CD4-positive, alpha-beta T cell treated with Interleukin-15 for 4 hours (primary cell): ENCODE measurements around the gene ZHX3.

Source experiments
- DNase-seq: peaks from one replicate; pipeline ENCODE4 v3.0.0-alpha.2; 2020; ENCODE audit warnings: low spot score

Gene ZHX3

DNA sequence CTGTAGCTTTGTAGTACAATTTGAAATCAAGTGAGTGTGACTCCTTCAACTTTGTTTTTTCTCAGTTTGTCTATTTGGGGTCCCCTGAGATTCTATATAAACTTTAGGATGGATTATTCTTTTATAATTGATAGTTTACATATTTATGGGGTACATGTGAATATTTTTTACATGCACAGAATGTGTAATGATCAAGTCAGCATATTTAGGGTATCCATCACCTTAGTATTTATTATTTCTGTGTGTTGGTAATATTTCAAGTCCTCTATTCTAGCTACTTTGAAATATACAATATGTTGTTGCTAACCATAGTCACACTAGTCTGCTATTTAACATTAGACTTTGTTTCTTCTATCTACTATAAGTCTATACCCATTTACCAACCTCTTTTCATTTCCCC, 129.9 kb downstream of the ZHX3 start:
- no peak for DNase-seq

DNA sequence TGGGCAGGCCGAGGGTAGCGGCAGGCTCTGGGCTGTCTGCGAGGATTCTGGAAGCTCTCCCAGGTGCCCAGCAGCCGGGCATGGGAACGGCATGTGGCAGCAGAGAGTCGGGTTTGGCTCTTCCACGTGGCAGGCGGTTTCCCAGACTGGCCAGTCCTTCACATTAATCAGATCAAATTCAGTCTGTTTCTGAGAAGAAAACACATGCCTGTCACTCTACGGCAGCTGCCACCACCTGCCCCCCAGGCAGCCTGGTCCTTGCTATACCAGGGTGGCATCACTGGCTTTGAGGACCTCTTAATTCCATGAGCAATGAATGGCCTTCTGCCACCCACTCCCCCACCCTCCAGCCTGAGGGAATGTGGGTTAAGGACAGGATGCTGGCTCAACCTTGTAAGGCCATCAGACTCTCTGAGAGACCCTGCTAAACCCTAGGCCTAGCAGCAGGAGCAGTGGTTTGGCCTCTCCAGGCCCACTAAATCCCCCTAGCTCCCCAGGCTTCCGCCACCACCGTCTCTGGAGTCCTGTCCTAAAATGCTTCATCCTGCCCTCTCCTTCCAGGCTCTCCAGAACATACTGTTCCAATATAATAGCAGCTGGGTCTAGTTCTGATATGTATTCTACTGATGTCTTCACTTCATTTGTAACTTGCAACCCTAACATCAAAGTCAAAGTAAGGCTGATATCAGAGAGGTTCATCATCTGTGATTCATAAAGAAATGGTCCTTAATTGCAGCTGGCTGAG, 132.3 kb downstream of the ZHX3 start:
- DNase-seq: no peak

DNA sequence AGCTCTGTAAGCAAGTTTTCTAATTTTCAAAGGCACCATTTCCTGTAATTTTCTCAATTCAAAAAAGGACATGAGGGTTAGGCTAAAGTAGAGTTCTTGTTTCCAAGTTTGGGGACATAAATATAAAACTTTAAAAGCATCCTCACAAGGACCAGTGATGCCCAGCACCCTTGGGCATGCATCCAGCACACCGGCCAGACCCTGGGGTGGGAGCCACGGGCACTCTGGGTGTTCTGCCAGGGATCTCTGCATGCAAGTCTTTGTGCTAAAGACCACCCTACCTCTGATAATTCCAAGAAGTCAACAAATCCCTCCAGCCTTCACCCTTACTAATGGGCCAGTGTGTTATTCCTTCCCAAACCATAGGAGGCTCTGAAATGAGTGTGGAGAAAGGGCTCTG, 133.7 kb downstream of the ZHX3 start:
- DNase-seq: no peak

- DNase-seq: no peak
These were observed 134.1 kb downstream of the ZHX3 start for GRCh38 chr20:41183391-41183790.

- DNase-seq: no peak
These were observed 135.0 kb downstream of the ZHX3 start for GRCh38 chr20:41182296-41183212.

- no peak for DNase-seq
These were observed 136.0 kb downstream of the ZHX3 start for GRCh38 chr20:41181567-41181966.

DNA sequence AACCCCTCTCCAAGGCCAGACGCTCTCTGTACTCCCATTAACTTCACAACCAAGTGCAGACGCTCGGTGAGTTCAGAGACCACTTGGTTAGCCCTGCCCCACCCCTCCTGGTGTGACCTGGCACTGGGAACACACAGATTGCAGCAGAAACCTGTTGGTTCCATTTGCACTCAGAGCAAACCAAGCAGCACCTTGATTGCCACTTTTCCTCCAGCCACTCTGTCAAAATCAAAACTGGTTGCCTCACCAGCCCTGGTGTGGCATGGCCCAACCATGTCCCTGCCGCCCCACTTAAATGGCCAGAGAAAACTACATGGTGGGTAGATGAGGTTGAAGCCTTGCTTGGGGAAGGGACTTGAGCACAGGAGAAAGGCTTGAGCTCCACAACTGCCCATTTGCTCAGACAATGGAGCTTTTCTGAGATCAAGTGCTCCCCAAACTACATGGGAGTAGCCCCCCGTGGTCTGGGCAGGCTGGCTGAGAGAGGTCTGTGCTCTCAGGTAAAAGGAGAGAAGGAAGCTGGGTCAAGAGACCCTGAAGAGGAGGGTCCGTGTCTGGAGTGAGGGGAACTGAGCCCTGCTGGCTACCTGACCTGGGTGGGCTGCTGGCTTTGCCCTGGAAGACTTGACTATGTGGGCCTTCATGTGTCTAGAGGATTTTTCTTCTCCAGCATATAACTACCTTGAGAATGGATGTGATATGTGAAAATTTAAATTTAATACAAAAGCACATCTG, 136.8 kb downstream of the ZHX3 start:
- no peak for DNase-seq

GRCh38 chr20:41179961-41180360, 137.6 kb downstream of the ZHX3 start:
- DNase-seq: no peak

- DNase-seq: no peak
These were observed 138.6 kb downstream of the ZHX3 start for GRCh38 chr20:41178904-41179432.

DNA sequence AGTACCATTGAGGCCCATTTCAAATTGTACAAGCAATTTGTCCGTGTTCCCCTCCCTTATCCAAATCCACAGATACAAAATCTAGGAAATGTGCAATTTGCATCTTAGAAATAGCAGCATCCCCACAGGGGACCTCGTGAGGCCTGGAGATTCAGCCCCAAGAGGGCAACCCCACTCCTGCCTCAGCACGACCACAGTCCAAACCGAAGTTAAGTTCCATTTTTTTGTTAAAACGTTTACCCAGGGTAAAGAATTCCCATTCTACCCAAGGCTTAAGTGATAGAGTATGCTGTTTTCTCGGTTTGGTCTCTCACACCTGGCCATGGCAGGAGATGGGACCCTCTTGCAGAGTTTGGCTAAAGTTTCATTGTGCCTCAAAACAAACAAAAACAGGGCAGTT, 139.0 kb downstream of the ZHX3 start:
- no peak for DNase-seq

DNA sequence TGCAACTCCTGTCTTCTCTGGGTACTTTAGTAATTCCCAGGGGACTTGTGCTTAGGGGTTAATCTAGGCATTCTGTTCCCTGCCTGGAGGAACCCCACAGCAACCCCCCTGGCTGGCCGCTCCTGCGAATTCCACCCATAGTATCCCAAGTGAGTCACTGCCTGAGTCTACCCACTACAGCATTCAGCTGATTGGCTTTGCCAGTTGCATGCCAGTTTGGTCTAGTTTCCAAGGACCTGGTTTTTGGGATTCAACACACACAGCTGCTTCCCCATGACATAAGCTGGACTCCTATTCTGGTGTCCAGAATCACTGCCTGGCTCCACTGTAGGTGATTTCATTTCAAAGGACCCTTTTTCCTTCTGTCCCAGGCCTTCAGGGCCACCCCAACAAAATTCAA, 139.9 kb downstream of the ZHX3 start:
- no peak for DNase-seq

GRCh38 chr20:41176711-41177552, 140.6 kb downstream of the ZHX3 start:
- no peak for DNase-seq

DNA sequence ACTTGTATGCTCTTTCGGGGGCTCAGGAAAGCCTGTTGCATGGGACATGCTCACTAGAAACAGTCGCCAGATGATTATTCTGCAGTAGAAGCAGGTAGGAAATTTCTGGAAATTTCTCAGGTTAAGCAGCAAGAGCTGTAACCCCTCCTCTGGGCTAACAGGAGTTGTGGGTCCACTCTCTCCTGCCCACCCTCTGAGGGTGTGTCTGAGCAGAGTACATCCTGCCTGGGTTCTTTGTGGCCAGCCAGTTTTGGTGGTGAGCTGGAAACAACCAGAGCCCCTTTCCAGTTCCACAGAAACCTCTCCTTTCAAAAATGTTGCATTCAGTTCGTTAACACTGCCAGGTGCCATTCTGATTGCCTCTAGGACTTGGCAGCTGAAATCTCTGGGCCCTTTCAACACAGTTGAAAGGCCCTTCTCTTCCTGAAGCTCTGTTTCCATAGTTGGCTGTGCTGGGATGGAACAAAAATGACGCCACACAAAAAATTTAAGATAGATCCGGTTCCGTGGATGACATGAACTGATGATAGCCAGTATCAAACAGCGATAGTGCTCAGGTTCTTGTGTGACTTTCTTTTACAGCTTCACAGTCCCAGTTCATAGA, 141.7 kb downstream of the ZHX3 start:
- DNase-seq: no peak

GRCh38 chr20:41175201-41175651, 142.3 kb downstream of the ZHX3 start:
- DNase-seq: no peak

DNA sequence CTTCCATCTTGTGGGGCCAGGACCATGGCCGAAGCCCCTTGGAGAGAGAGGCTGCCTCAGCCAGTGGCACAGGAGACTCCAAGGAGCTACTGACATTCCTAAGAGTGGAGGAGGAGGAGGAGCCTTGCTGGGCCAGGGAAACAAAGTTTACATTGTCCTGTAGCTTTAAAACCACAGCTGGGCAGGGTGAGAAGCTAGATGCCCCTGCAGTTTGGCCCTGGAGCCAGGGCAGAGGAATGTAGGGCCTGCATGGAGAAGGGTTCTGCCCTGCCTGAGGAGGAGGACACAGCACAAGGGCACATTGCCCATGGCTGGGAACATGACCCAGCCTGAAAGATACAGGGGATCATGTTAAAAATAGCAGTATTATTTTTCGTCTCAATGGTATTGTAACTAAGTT, 142.7 kb downstream of the ZHX3 start:
- no peak for DNase-seq

DNA sequence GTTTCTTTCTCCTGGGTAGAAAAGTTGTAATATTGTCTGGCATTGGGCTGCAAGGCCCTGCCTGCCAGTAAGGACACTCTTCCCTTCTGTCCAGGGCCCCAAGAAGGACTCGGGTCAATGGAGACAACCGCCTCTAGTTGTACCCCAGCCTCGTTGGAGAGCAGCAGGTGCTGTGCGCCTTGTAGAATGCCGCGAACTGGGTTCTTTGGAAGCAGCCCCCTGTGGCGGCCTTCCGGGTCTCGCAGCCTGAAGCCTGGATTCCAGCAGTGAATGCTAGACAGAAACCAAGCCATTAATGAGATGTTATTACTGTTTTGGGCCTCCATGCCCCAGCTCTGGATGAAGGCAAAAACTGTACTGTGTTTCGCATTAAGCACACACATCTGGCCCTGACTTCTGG, 143.2 kb downstream of the ZHX3 start:
- no peak for DNase-seq

DNA sequence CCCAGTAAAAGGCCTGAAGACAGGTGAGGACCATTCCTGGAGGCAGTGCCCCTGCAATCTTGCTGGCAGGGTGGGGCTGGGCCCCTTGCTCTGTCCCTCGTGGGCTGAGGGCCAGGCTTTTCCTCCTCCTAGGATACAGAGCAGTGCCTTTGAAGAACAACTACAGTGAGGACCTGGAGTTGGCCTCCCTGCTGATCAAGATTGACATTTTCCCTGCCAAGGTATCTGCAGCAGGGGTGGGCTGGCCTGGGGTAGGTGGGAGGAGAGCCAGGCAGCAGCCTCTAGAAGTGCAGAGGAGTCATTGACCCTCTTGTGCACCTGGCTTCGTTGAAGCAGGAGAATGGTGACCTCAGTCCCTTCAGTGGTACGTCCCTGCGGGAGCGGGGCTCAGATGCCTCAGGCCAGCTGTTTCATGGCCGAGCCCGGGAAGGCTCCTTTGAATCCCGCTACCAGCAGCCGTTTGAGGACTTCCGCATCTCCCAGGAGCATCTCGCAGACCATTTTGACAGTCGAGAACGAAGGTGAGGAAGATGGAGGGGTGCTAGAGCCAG, 143.7 kb downstream of the ZHX3 start:
- no peak for DNase-seq

- DNase-seq: peak; percentile 62
These were observed 144.3 kb downstream of the ZHX3 start for GRCh38 chr20:41173161-41173721.

- DNase-seq: no peak
These were observed 145.0 kb downstream of the ZHX3 start for GRCh38 chr20:41172296-41173140.
